Skeletal muscle satellite cell (primary cell): ENCODE data around the gene PARD3.
A peak's percentile ranks its signal among the peaks of the same experiment; 100 is the strongest.

Experiments
- H3K27me3 ChIP-seq: 2 replicates; pipeline ENCODE4 v1.7.0; 2013; ENCODE audit warnings: low read length; ENCODE audit not compliant: control insufficient read depth, insufficient read depth
- H3K36me3 ChIP-seq: 2 replicates; pipeline ENCODE4 v1.7.0; 2013; ENCODE audit warnings: mild to moderate bottlenecking, control low read depth, low read length; ENCODE audit not compliant: insufficient read depth
- H3K4me1 ChIP-seq: 2 replicates; pipeline ENCODE4 v1.7.0; 2013; ENCODE audit warnings: low read length; ENCODE audit not compliant: control insufficient read depth, insufficient read depth
- H3K4me2 ChIP-seq: 2 replicates; pipeline ENCODE4 v1.7.0; 2013; ENCODE audit warnings: mild to moderate bottlenecking, low read length
- H3K4me3 ChIP-seq: 2 replicates; pipeline ENCODE4 v1.7.0; 2013; ENCODE audit warnings: low read length
- H3K9ac ChIP-seq: 2 replicates; pipeline ENCODE4 v1.7.0; 2013; ENCODE audit warnings: mild to moderate bottlenecking, low read depth, low read length, moderate library complexity
- H3K9me3 ChIP-seq: replicated peaks from 2 replicates; pipeline ENCODE4 v1.7.0; 2013; ENCODE audit warnings: mild to moderate bottlenecking, control low read depth, low read length

The PARD3 gene

GRCh38 chr10:34528320-34528719 lies 286.8 kb downstream of the PARD3 start:
- Histone ChIP-seq H3K9me3 (no peaks in the 10 kb centered on the region), H3K4me1 (peaks cover 32% of the 10 kb centered on the region), H3K4me3 (no peak overlapping the region), H3K27me3 (no peaks in the 10 kb centered on the region), H3K4me2 (peak overlapping the region; percentile 65), H3K36me3 (no peaks in the 10 kb centered on the region), H3K9ac (peak overlapping the region; percentile 28)

- peak overlapping the region; percentile 67 for H3K9ac ChIP-seq
- peak overlapping the region; percentile 35 for H3K4me3 ChIP-seq
- H3K9me3 ChIP-seq = no peaks in the 10 kb centered on the region
- H3K4me1 ChIP-seq = peaks cover 32% of the 10 kb centered on the region
- peak overlapping the region; percentile 65 for H3K4me2 ChIP-seq
- no peaks in the 10 kb centered on the region for H3K36me3 ChIP-seq
- H3K27me3 ChIP-seq = no peaks in the 10 kb centered on the region
These were observed 288.1 kb downstream of the PARD3 start for GRCh38 chr10:34526758-34527730.

GRCh38 chr10:34526186-34526585 lies 288.9 kb downstream of the PARD3 start:
- Histone ChIP-seq H3K4me1 (peaks cover 32% of the 10 kb centered on the region), H3K9ac (peak overlapping the region; percentile 65), H3K9me3 (no peaks in the 10 kb centered on the region), H3K4me2 (peak overlapping the region; percentile 65), H3K36me3 (no peaks in the 10 kb centered on the region), H3K4me3 (peak overlapping the region; percentile 35), H3K27me3 (no peaks in the 10 kb centered on the region)

GRCh38 chr10:34524369-34525091 lies 290.6 kb downstream of the PARD3 start:
- peaks cover 32% of the 10 kb centered on the region for H3K4me1 ChIP-seq
- no peaks in the 10 kb centered on the region for H3K9me3 ChIP-seq
- H3K4me2 ChIP-seq = no peak overlapping the region
- H3K9ac ChIP-seq = no peak overlapping the region
- H3K4me3 ChIP-seq = no peak overlapping the region
- no peaks in the 10 kb centered on the region for H3K27me3 ChIP-seq
- H3K36me3 ChIP-seq = no peaks in the 10 kb centered on the region

- H3K27me3 ChIP-seq = no peaks in the 10 kb centered on the region
- no peak overlapping the region for H3K9ac ChIP-seq
- H3K4me2 ChIP-seq = no peak overlapping the region
- H3K36me3 ChIP-seq = no peaks in the 10 kb centered on the region
- H3K9me3 ChIP-seq = no peaks in the 10 kb centered on the region
- peaks cover 23% of the 10 kb centered on the region for H3K4me1 ChIP-seq
- H3K4me3 ChIP-seq = no peak overlapping the region
These were observed 291.9 kb downstream of the PARD3 start for GRCh38 chr10:34523017-34523767.

- H3K36me3 ChIP-seq = no peaks in the 10 kb centered on the region
- H3K4me1 ChIP-seq = peaks cover 17% of the 10 kb centered on the region
- no peak overlapping the region for H3K4me2 ChIP-seq
- no peaks in the 10 kb centered on the region for H3K27me3 ChIP-seq
- no peak overlapping the region for H3K9ac ChIP-seq
- no peak overlapping the region for H3K4me3 ChIP-seq
- H3K9me3 ChIP-seq = no peaks in the 10 kb centered on the region
These were observed 292.6 kb downstream of the PARD3 start for GRCh38 chr10:34522546-34522945.

GRCh38 chr10:34520510-34520909 lies 294.6 kb downstream of the PARD3 start:
- H3K4me1 ChIP-seq = no peaks in the 10 kb centered on the region
- H3K4me3 ChIP-seq = no peak overlapping the region
- H3K4me2 ChIP-seq = no peak overlapping the region
- H3K36me3 ChIP-seq = no peaks in the 10 kb centered on the region
- no peaks in the 10 kb centered on the region for H3K9me3 ChIP-seq
- H3K27me3 ChIP-seq = no peaks in the 10 kb centered on the region
- no peak overlapping the region for H3K9ac ChIP-seq

GRCh38 chr10:34520084-34520483 lies 295.0 kb downstream of the PARD3 start:
- Histone ChIP-seq H3K9ac (no peak overlapping the region), H3K4me1 (no peaks in the 10 kb centered on the region), H3K4me2 (no peak overlapping the region), H3K27me3 (no peaks in the 10 kb centered on the region), H3K36me3 (no peaks in the 10 kb centered on the region), H3K9me3 (no peaks in the 10 kb centered on the region), H3K4me3 (no peak overlapping the region)

- no peak overlapping the region for H3K9ac ChIP-seq
- no peaks in the 10 kb centered on the region for H3K4me1 ChIP-seq
- no peaks in the 10 kb centered on the region for H3K36me3 ChIP-seq
- no peaks in the 10 kb centered on the region for H3K27me3 ChIP-seq
- no peak overlapping the region for H3K4me2 ChIP-seq
- no peak overlapping the region for H3K4me3 ChIP-seq
- no peaks in the 10 kb centered on the region for H3K9me3 ChIP-seq
These were observed 300.8 kb downstream of the PARD3 start for GRCh38 chr10:34514290-34514689.

GRCh38 chr10:34513636-34514035 lies 301.5 kb downstream of the PARD3 start:
- Histone ChIP-seq H3K9me3 (no peaks in the 10 kb centered on the region), H3K4me3 (no peak overlapping the region), H3K27me3 (no peaks in the 10 kb centered on the region), H3K4me2 (no peak overlapping the region), H3K4me1 (no peaks in the 10 kb centered on the region), H3K36me3 (no peaks in the 10 kb centered on the region), H3K9ac (no peak overlapping the region)

- H3K4me2 ChIP-seq = no peak overlapping the region
- H3K9ac ChIP-seq = no peak overlapping the region
- no peaks in the 10 kb centered on the region for H3K27me3 ChIP-seq
- H3K4me1 ChIP-seq = no peaks in the 10 kb centered on the region
- H3K4me3 ChIP-seq = no peak overlapping the region
- H3K9me3 ChIP-seq = no peaks in the 10 kb centered on the region
- no peaks in the 10 kb centered on the region for H3K36me3 ChIP-seq
These were observed 307.9 kb downstream of the PARD3 start for GRCh38 chr10:34507217-34507616.
